ENCODE results near the gene SERTAD3. TPM values are rescaled to one million over a fixed set of nuclear protein-coding genes. Genes with fewer than 3 reads are reported as not detected.

The SERTAD3 gene
- total RNA-seq, 1 experiment from 2014 or later, result 14.9 TPM

Small RNA genes within 50 kb of the gene (small RNA-seq; reads per million reads assigned to genes)
- gene RF00017, result not detected

Other genes with a start within 250 kb of the SERTAD3 start
- gene TTC9B, start 226.0 kb downstream of the SERTAD3 start, total RNA-seq (2014; rRNA removed; shearing (Covaris generic); ENCODE audit: low replicate concordance), result not detected in 2 replicates
- gene CCNP, start 217.6 kb downstream of the SERTAD3 start, total RNA-seq (2014; rRNA removed; shearing (Covaris generic); ENCODE audit: low replicate concordance), result not detected in 2 replicates
- 85.9 and 128 TPM in 2 replicates for gene AKT2, start 159.0 kb downstream of the SERTAD3 start, total RNA-seq (2014; rRNA removed; shearing (Covaris generic); ENCODE audit: low replicate concordance)
- 11.7 and 14.5 TPM in 2 replicates for gene C19orf47, start 95.9 kb downstream of the SERTAD3 start, total RNA-seq (2014; rRNA removed; shearing (Covaris generic); ENCODE audit: low replicate concordance)
- 83.2 and 90.2 TPM in 2 replicates for gene PLD3, start 95.6 kb downstream of the SERTAD3 start, total RNA-seq (2014; rRNA removed; shearing (Covaris generic); ENCODE audit: low replicate concordance)
- gene HIPK4, start 54.2 kb downstream of the SERTAD3 start, total RNA-seq (2014; rRNA removed; shearing (Covaris generic); ENCODE audit: low replicate concordance), result not detected in 2 replicates
- 0.56 and 0.61 TPM in 2 replicates for gene PRX, start 31.0 kb downstream of the SERTAD3 start, total RNA-seq (2014; rRNA removed; shearing (Covaris generic); ENCODE audit: low replicate concordance)
- 4.8 and 8.4 TPM in 2 replicates for gene SERTAD1, start 18.3 kb downstream of the SERTAD3 start, total RNA-seq (2014; rRNA removed; shearing (Covaris generic); ENCODE audit: low replicate concordance)
- 10.2 and 14.5 TPM in 2 replicates for gene BLVRB, start 21.4 kb upstream of the SERTAD3 start, total RNA-seq (2014; rRNA removed; shearing (Covaris generic); ENCODE audit: low replicate concordance)
- 1.0 and 1.1 TPM in 2 replicates for gene SPTBN4, start 22.7 kb upstream of the SERTAD3 start, total RNA-seq (2014; rRNA removed; shearing (Covaris generic); ENCODE audit: low replicate concordance)
- gene SHKBP1, start 132.5 kb upstream of the SERTAD3 start, total RNA-seq (2014; rRNA removed; shearing (Covaris generic); ENCODE audit: low replicate concordance), result 49.7 and 98.2 TPM in 2 replicates
- gene LTBP4, start 157.0 kb upstream of the SERTAD3 start, total RNA-seq (2014; rRNA removed; shearing (Covaris generic); ENCODE audit: low replicate concordance), result 9.6 and 25.9 TPM in 2 replicates
- 26.9 and 33.8 TPM in 2 replicates for gene NUMBL, start 246.3 kb upstream of the SERTAD3 start, total RNA-seq (2014; rRNA removed; shearing (Covaris generic); ENCODE audit: low replicate concordance)